Gastroesophageal sphincter (tissue), 4 donors: ENCODE measurements around the gene KPNA6. TPM values are rescaled to one million over a fixed set of nuclear protein-coding genes. Genes with fewer than 3 reads are reported as not detected.

Experiments used
- ATAC-seq: fragments of 150-250 bp; one replicate; pipeline ENCODE4 v1.9.1; 2016; ENCODE audit warnings: mild to moderate bottlenecking, moderate library complexity
- H3K27ac ChIP-seq, 4 donors: fragments of 200-600 bp; sonication (generic) in 3 of 4; 1 replicate in 3 of 4; 2 replicates in 1 of 4; pipeline ENCODE4 v1.5.1; 2016 to 2019
- H3K27me3 ChIP-seq: fragments of 200-600 bp; sonication (generic); one replicate; pipeline ENCODE4 v1.5.1; 2019
- H3K36me3 ChIP-seq, 2 donors: fragments of 200-600 bp; sonication (generic); one replicate each; pipeline ENCODE4 v1.5.1; 2019; ENCODE audit warnings: control low read depth in 1 of 2
- H3K4me1 ChIP-seq, 3 donors: fragments of 200-600 bp; sonication (generic); 1 replicate in 2 of 3; 2 replicates in 1 of 3; pipeline ENCODE4 v1.5.1; 2016 to 2019; ENCODE audit warnings: control low read depth in 2 of 3
- H3K4me3 ChIP-seq, 2 donors: fragments of 200-600 bp; sonication (generic); one replicate each; pipeline ENCODE4 v1.5.1; 2019; ENCODE audit warnings: mild to moderate bottlenecking in 1 of 2, moderate library complexity in 1 of 2
- H3K9me3 ChIP-seq, 3 donors: fragments of 200-600 bp; sonication (generic); one replicate each; pipeline ENCODE4 v1.5.1; 2017 to 2019; ENCODE audit warnings: control low read depth in 2 of 3
- EP300 ChIP-seq: sonication (generic); formaldehyde crosslinking; IDR thresholded peaks from one replicate; pipeline ENCODE4 v1.6.1; 2017; ENCODE audit warnings: antibody characterized with exemption, mild to moderate bottlenecking
- POLR2A ChIP-seq, 2 donors: fragments of 450-650 bp; IDR thresholded peaks; one replicate each; pipeline ENCODE4 v1.6.1; 2017; ENCODE audit warnings: antibody characterized with exemption in 2 of 2, mild to moderate bottlenecking in 2 of 2, moderate library complexity in 1 of 2
- POLR2AphosphoS5 ChIP-seq: sonication (generic); formaldehyde crosslinking; IDR thresholded peaks from one replicate; pipeline ENCODE4 v1.6.1; 2017; ENCODE audit warnings: antibody characterized with exemption
- WGBS, 2 donors: methylation state at CpG; one replicate each; pipeline ENCODE4 v1.1.5; 2018; ENCODE audit warnings: low coverage in 1 of 2; 5-methylcytosine and 5-hydroxymethylcytosine counted together
- total RNA-seq, 4 donors: library from RNA; depleted of rRNA; stranded (reverse); fragments of >200 nt; gene quantifications; one replicate each; pipeline ENCODE4 v1.1.0, GENCODE V29; 2016
- TF ChIP-seq, protein P1 (sequence below), 4 experiments: fragments of 200-600 bp in 2 of 4; fragments of 450-650 bp in 2 of 4; sonication (generic) in 1 of 4; IDR thresholded peaks; one replicate each; pipeline ENCODE4 v1.5.1; 2017 to 2019; ENCODE audit warnings: antibody characterized with exemption in 4 of 4, mild to moderate bottlenecking in 2 of 4, moderate library complexity in 2 of 4

KPNA6 gene
- total RNA-seq, 4 donors from 2014 or later = 52.9 to 70.4 (median 57.6) TPM

DNA sequence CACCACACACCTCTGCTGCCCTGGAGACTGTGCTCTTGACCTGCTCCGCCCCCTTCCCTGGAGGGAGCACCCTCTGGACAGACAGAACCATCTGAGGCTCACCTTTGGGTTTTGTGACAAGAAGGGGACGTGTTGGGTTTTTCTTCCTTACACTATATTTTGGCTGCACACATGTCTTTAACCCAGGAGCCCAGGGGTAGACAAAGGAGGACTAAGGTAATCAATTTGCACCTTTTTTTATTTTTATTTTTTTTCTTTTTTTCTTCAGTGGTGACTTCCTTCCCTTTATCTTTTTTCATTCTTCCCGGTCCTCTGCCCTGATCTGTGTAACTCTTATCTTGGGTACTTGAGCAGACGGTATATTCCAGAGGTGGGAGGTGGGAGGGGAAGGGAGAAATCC is 63.1 kb downstream of the KPNA6 start:
- Histone ChIP-seq H3K9me3 (no peaks in the 10 kb centered on the region), H3K27me3 (no peaks in the 10 kb centered on the region), H3K27ac (no peak overlapping the region), H3K36me3 (peaks cover 0 to 93% of the 10 kb centered on the region in 2 donors), H3K4me3 (no peak overlapping the region), H3K4me1 (no peaks in the 10 kb centered on the region)
- ATAC-seq = no peak
- 68 to 77% methylated on average over 2 of the region's 4 CpGs for WGBS, 2 donors
- TF ChIP-seq, protein P1, sequence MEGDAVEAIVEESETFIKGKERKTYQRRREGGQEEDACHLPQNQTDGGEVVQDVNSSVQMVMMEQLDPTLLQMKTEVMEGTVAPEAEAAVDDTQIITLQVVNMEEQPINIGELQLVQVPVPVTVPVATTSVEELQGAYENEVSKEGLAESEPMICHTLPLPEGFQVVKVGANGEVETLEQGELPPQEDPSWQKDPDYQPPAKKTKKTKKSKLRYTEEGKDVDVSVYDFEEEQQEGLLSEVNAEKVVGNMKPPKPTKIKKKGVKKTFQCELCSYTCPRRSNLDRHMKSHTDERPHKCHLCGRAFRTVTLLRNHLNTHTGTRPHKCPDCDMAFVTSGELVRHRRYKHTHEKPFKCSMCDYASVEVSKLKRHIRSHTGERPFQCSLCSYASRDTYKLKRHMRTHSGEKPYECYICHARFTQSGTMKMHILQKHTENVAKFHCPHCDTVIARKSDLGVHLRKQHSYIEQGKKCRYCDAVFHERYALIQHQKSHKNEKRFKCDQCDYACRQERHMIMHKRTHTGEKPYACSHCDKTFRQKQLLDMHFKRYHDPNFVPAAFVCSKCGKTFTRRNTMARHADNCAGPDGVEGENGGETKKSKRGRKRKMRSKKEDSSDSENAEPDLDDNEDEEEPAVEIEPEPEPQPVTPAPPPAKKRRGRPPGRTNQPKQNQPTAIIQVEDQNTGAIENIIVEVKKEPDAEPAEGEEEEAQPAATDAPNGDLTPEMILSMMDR (IDR thresholded peaks at IDR 0.05) = no peak
- TF ChIP-seq EP300 (no peak), POLR2AphosphoS5 (no peak), POLR2A (IDR thresholded peaks at IDR 0.05) (no peak)

DNA sequence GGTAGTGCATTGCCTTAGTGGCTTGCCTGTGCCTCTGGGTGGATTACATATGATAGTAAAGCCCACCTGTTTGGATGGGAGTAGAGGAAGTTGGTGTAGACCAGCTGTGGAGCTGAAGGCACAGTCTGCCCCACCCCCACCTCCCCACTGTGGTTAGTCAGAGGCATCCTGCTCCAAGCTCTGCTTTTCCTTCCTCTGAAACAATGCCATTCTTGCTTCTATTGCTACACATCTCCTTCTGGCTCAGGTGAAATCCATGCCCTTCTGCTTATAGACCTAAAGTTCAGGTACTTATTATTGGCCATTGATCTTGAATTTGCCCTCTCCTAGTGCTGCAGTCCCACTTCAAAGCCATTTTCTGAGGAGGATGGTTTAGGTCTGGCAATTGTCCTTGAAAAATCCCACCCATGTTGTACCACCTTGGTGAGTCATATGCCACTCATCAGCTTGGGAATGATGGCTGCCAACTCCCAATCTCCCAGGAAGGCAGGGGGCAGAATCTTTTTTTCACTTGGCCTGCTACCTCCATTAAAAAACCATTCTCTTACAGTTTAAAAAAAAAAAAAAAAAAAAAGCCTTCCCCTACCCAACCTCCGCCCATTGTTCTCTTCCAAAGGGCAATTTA is 64.9 kb downstream of the KPNA6 start:
- 75% methylated on average over 1 of the region's 1 CpG; no CpG with 5 or more reads in 1 of the 2 donors for WGBS, 2 donors
- H3K36me3 ChIP-seq = peaks cover 0 to 75% of the 10 kb centered on the region in 2 donors
- ATAC-seq = no peak

DNA sequence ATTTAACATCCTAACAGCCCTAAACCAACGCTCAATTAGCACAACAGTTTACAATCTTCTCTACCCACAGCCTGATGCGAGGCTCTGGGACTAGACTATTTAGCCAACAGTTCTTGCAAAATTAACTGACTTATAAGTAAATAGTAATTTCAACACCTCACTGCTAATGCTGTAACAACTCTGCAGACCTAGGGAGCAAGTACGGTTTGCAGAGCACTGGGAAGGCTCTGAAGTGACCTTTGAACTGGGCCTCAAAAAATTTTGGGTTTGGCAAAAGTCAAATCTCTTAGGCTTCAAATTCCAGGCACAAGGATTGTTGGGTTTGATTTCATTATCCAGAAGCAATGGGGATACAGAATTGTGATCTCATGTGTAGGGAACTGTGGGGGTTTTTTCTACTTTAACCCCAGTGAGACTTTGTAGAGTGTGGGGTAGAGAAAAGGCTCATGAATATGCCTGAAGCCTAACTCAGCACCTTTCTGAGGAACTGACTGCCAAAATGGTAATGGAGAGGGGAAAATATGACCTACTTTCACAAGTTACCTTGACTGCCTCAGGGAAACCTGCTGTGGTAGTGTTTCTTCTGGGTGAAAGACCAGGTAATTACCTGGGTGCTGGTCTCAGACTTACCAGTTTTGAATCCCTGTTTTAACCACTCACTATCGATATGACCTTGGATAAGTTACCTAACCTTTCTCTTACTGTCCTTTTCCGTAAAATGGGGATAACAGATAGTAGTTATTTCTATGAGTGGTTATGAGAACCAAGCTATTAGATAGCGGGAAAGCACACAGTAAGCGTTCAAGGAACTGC is 70.7 kb downstream of the KPNA6 start:
- H3K27ac ChIP-seq = peak overlapping the region; percentile 89 to 96 (median 94)
- H3K4me1 ChIP-seq = peaks cover 7 to 45% (median 14%) of the 10 kb centered on the region in 3 donors
- no peaks in the 10 kb centered on the region for H3K27me3 ChIP-seq
- TF ChIP-seq EP300 (no peak), POLR2AphosphoS5 (no peak), POLR2A (IDR thresholded peaks at IDR 0.05) (no peak)
- TF ChIP-seq, protein P1 (IDR thresholded peaks at IDR 0.05) = no peak
- 77 to 92% methylated on average over 6 to 7 of the region's 7 CpGs for WGBS, 2 donors
- no peak for ATAC-seq
- H3K36me3 ChIP-seq = peaks cover 0 to 42% of the 10 kb centered on the region in 2 donors
- no peaks in the 10 kb centered on the region for H3K9me3 ChIP-seq
- H3K4me3 ChIP-seq = peak overlapping the region; percentile 70 to 71

More for the DNA sequence above, 64.9 kb downstream of the KPNA6 start:
- H3K9me3 ChIP-seq = no peaks in the 10 kb centered on the region
- no peaks in the 10 kb centered on the region for H3K4me1 ChIP-seq
- H3K4me3 ChIP-seq = no peak overlapping the region
- no peaks in the 10 kb centered on the region for H3K27me3 ChIP-seq
- no peak overlapping the region for H3K27ac ChIP-seq
- TF ChIP-seq POLR2A (IDR thresholded peaks at IDR 0.05) = no peak
- TF ChIP-seq, protein P1 (IDR thresholded peaks at IDR 0.05) = no peak
- no peak for TF ChIP-seq POLR2AphosphoS5
- no peak for TF ChIP-seq EP300

DNA sequence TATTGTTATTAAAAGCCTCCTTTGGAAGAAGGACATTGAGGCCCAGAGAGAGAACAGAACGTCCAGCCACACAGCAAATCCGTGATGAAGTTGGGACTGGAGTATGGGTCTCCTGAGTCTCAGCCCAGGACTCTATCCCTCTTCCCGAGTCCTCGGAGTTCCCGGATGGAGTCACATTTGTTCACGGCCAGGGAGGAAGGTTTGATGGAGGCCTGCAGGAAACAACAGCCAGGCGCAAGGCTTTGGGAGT is 71.3 kb downstream of the KPNA6 start:
- H3K36me3 ChIP-seq = peaks cover 0 to 42% of the 10 kb centered on the region in 2 donors
- 4% methylated on average over 5 to 6 of the region's 7 CpGs for WGBS, 2 donors
- TF ChIP-seq EP300 = no peak
- TF ChIP-seq POLR2A (IDR thresholded peaks at IDR 0.05) = no peak
- TF ChIP-seq, protein P1 (IDR thresholded peaks at IDR 0.05) = no peak
- no peak for TF ChIP-seq POLR2AphosphoS5
- peak; percentile 7 for ATAC-seq
- H3K4me3 ChIP-seq = peak overlapping the region; percentile 70 to 71
- peak overlapping the region; percentile 89 to 96 (median 94) for H3K27ac ChIP-seq
- H3K9me3 ChIP-seq = no peaks in the 10 kb centered on the region
- H3K4me1 ChIP-seq = peaks cover 7 to 50% (median 14%) of the 10 kb centered on the region in 3 donors
- H3K27me3 ChIP-seq = no peaks in the 10 kb centered on the region
